ENCODE measurements around the gene LCN2.

DNA sequence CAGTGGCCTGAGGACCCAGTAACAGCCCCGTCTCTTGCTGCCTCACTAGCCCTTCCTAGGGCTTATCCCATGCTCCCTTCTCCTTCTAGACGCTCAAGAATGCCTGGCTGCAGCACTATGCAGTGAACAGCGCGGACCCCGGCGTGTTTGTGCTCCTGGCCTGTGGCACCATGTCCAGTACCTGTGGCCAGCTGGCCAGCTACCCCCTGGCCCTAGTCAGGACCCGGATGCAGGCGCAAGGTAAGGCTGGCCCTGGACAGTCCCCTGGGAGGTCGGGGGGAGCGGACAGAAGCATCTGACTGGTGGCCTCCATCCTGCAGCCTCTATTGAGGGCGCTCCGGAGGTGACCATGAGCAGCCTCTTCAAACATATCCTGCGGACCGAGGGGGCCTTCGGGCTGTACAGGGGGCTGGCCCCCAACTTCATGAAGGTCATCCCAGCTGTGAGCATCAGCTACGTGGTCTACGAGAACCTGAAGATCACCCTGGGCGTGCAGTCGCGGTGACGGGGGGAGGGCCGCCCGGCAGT is 42.2 kb upstream of the LCN2 start:
- no peak for TF ChIP-seq CTCF (IDR thresholded peaks at IDR 0.05)
- TF ChIP-seq POLR2A (IDR thresholded peaks at IDR 0.05) = no peak

Data from adrenal gland (tissue), 5 donors.